Measurements from ENCODE around the gene CNOT6.

Gene CNOT6

DNA sequence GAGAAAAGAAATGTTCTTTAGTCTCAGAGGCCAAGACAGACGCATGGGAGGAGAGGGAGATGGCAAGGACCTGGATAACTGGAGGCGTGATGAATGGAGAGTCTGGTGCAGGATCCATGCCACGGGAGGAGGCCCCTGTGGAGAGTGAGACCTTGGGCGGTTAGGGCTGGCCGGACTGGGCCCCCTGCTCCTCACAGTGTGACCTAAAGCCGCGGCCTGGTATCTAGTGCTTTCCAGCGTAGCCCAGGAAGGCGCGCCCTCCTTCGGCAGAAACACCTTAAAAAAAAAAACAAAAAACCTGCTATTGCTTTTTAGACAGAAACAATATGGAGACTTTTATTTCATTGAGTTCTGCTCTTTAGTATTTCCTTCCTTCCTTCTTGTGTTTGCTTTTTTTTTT, 64.1 kb downstream of the CNOT6 start:
- in situ Hi-C loops (cut with MboI; ENCODE audit: low sequenced_read_pairs), result no loop called here

- in situ Hi-C loops (cut with MboI; ENCODE audit: low sequenced_read_pairs), result no loop called here
Measured at GRCh38 chr5:180563994-180564393, 69.8 kb downstream of the CNOT6 start.

DNA sequence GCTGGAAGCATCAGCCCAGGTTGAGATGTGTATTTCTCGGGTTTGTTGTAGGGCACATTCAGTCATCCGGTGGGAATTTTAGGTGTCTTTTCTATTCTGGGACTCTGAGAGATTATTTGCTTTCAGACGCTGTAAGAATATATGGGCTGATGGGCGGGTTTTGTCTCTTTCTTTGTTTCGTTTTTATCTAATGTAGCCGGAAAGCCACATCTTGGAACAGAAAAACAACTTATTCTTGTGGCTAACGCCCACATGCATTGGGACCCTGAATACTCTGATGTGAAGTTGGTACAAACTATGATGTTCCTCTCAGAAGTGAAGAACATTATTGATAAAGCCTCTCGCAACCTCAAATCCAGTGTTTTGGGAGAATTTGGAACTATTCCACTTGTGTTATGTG, 74.7 kb downstream of the CNOT6 start:
- in situ Hi-C loops (cut with MboI; ENCODE audit: low sequenced_read_pairs), result no loop called here

- in situ Hi-C loops (cut with MboI; ENCODE audit: low sequenced_read_pairs), result no loop called here
Measured at GRCh38 chr5:180575571-180575970, 81.4 kb downstream of the CNOT6 start.

- in situ Hi-C loops (cut with MboI; ENCODE audit: low sequenced_read_pairs), result no loop called here
Measured at GRCh38 chr5:180580681-180581080, 86.5 kb downstream of the CNOT6 start.

GRCh38 chr5:180583738-180584137, 89.6 kb downstream of the CNOT6 start:
- in situ Hi-C loops (cut with MboI; ENCODE audit: low sequenced_read_pairs), result no loop called here

DNA sequence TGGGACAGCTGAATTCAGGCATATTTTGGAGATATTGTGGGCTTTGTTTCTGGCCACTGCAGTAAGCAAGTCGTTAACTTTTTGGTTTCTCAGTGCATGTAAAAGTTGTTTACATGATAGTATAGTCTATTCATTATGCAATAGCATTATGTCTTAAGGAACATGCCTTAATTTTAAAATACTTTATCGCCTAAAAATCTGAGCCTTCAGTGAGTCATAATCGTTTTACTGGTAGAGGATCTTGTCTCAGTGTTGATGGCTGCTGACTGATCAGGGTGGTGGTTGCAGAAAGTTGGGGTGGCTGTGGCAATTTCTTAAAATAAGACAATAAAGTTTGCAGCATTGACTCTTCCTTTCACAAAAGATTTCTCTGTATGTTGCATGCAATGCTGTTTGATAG, 92.0 kb downstream of the CNOT6 start:
- in situ Hi-C loops (cut with MboI; ENCODE audit: low sequenced_read_pairs), result no loop called here

GRCh38 chr5:180586870-180587269, 92.7 kb downstream of the CNOT6 start:
- in situ Hi-C loops (cut with MboI; ENCODE audit: low sequenced_read_pairs), result no loop called here

DNA sequence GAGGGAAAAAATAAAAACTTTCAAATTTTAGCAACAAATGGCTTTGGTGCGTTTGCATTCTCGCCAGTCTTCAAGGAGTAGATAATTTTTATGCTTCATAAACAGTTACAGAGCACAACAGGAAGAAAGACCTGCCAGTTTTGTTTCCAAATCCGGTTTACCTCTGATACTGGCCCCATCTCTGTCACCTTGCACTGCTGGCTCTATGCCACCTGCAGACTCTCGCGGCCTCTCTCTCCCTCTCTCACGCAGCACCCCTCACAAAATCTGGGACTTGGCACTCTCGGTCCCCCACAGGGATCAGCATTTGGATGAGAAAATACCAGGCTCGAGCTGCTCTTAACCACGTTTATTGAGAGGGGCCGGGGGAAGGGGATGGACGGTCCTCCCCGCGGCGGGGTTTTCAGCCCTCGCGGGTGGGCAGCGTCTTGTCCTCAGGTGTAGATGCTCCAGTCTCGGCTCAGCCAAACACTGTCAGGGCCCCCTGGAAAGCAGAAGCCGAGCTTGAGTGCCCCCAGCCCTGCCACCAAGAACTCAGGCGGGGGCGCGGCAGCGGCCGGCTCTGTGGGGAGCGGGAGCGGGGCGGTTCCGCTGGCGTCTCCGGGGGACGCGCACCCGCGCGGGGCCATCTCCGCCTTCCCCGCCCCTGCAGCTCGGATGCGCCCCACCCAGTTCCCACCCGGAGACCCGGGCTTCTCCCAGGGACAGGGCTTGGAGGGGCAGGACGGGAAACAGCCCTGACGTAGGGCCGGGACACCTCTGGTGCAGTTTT, 95.8 kb downstream of the CNOT6 start:
- in situ Hi-C loops (cut with MboI; ENCODE audit: low sequenced_read_pairs), result no loop called here

- in situ Hi-C loops (cut with MboI; ENCODE audit: low sequenced_read_pairs), result no loop called here
Measured at GRCh38 chr5:180590543-180591310, 96.5 kb downstream of the CNOT6 start.

DNA sequence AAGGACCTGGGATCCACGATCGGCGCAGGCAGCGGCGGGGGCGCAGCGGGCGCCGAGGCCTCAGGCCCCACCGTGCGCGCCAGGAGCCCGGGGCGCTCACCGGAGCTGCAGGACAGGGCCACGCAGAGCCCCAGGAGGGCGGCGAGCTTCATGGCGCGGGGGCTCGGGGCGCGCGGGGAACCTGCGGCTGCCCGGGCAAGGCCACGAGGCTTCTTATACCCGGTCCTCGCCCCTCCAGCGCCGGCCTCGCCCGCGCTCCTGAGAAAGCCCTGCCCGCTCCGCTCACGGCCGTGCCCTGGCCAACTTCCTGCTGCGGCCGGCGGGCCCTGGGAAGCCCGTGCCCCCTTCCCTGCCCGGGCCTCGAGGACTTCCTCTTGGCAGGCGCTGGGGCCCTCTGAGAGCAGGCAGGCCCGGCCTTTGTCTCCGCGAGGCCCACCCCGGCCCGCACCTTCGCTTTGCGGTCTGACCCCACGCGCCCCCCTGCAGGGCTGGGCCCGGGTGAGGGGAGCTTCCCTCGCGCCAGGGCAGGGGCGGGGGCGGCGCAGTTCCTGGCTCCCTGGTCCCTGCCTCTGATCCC, 97.2 kb downstream of the CNOT6 start, which contains the start of gene SCGB3A1:
TSS of gene SCGB3A1 (minus strand) at position 189 of the 577 bp plus-strand sequence. CDS start at position 152, 37 bp downstream.
- in situ Hi-C loops (cut with MboI; ENCODE audit: low sequenced_read_pairs), result no loop called here

- in situ Hi-C loops (cut with MboI; ENCODE audit: low sequenced_read_pairs), result no loop called here
Measured at GRCh38 chr5:180592176-180592575, 98.0 kb downstream of the CNOT6 start.

- in situ Hi-C loops (cut with MboI; ENCODE audit: low sequenced_read_pairs), result no loop called here
Measured at GRCh38 chr5:180593446-180594206, 99.4 kb downstream of the CNOT6 start.

GRCh38 chr5:180594311-180595045, 100.3 kb downstream of the CNOT6 start:
- in situ Hi-C loops (cut with MboI; ENCODE audit: low sequenced_read_pairs), result no loop called here

GRCh38 chr5:180595046-180595379, 100.8 kb downstream of the CNOT6 start:
- in situ Hi-C loops (cut with MboI; ENCODE audit: low sequenced_read_pairs), result no loop called here

GRCh38 chr5:180595381-180596114, 101.4 kb downstream of the CNOT6 start:
- in situ Hi-C loops (cut with MboI; ENCODE audit: low sequenced_read_pairs), result no loop called here

- in situ Hi-C loops (cut with MboI; ENCODE audit: low sequenced_read_pairs), result no loop called here
Measured at GRCh38 chr5:180596115-180596667, 102.0 kb downstream of the CNOT6 start.

GRCh38 chr5:180596668-180597231, 102.6 kb downstream of the CNOT6 start:
- in situ Hi-C loops (cut with MboI; ENCODE audit: low sequenced_read_pairs), result no loop called here

DNA sequence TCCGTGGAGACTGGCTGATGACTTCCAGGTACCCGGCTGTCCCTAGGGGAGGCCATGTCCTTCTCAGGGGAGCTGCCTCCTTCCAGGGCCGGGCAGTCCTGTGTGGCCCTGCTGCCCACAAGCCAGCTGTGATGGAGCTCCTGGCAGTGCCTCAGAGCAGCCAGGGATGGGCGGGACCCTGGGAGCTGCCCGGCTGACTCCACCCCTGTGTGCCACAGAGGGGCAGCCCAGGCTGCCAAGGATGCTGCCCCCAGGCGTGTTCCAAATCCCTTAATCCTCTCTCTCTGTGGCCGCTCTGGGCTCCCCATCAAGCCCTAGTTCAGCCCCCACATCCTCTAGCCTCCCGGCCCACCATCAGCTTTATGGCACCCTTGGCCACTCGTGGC, 104.1 kb downstream of the CNOT6 start:
- in situ Hi-C loops (cut with MboI; ENCODE audit: low sequenced_read_pairs), result no loop called here

All from HL-60/S4 treated with retinoic acid at 250 ng/mL for 4 days and 3 days (cell line).